Endothelial cell of umbilical vein (primary cell): ENCODE results near the gene RNLS. TPM values are rescaled to one million over a fixed set of nuclear protein-coding genes. Genes with fewer than 3 reads are reported as not detected.

Experiments used
- BruUV-seq: library from RNA; stranded (reverse); fragments of 400-500 nt; replicated peaks from 2 replicates; lab custom pipeline; 2021; lab: Mats Ljungman, UMichigan
- CTCF ChIA-PET: fragments of 300-600, 350-600 bp; sonication (Branson Sonifier 250); formaldehyde crosslinking; loops from one replicate; lab custom pipeline; 2021; ENCODE audit warnings: antibody characterized with exemption, inconsistent platforms; lab: Charles Lee
- POLR2A ChIA-PET: fragments of 300-600, 350-600 bp; sonication (Branson Sonifier 250); formaldehyde crosslinking; loops from one replicate; lab custom pipeline; 2021; ENCODE audit warnings: antibody characterized with exemption, inconsistent platforms; lab: Charles Lee
- DNase-seq: peaks from one replicate; pipeline ENCODE4 v3.0.0-alpha.2; 2011; ENCODE audit warnings: low read depth, low spot score
- FAIRE-seq: peaks from 2 replicates; lab custom pipeline; 2011; peaks lifted over from hg19 to GRCh38; lab: Jason Lieb, UNC
- H2AFZ ChIP-seq: 2 replicates; pipeline ENCODE4 v1.6.0; 2012; ENCODE audit warnings: low read depth, low read length, control low read depth, inconsistent platforms
- H3K27ac ChIP-seq: 2 replicates; pipeline ENCODE4 v1.5.1; 2011; ENCODE audit warnings: low read depth, mild to moderate bottlenecking, control low read depth, low read length, moderate library complexity; ENCODE audit not compliant: insufficient read depth
- H3K27me3 ChIP-seq, 2 experiments: 2 replicates each; pipeline versions ENCODE4 v1.6.0 to v1.6.1; 2011; ENCODE audit warnings: low read length in 2 of 2, mixed read lengths in 1 of 2; ENCODE audit not compliant: control insufficient read depth in 2 of 2, insufficient read depth in 2 of 2
- H3K36me3 ChIP-seq, 2 experiments: 2 replicates in 1 of 2; 3 replicates in 1 of 2; pipeline ENCODE4 v1.5.1; 2011; ENCODE audit warnings: low read length in 2 of 2, mild to moderate bottlenecking in 1 of 2, moderate library complexity in 1 of 2; ENCODE audit not compliant: control insufficient read depth in 2 of 2, insufficient read depth in 2 of 2; ENCODE audit errors: extremely low read depth in 1 of 2
- H3K4me1 ChIP-seq: 3 replicates; pipeline ENCODE4 v1.5.1; 2011; ENCODE audit warnings: mild to moderate bottlenecking, low read length; ENCODE audit not compliant: control insufficient read depth, insufficient read depth; ENCODE audit errors: extremely low read depth
- H3K4me2 ChIP-seq: 2 replicates; pipeline ENCODE4 v1.6.1; 2011; ENCODE audit warnings: low read length, control low read depth, mixed read lengths; ENCODE audit not compliant: insufficient read depth
- H3K4me3 ChIP-seq, 3 experiments: fragments of 200-600 bp in 1 of 3; sonication (generic), shearing (Covaris generic) in 1 of 3; replicated peaks in 1 of 3; 2 replicates each; pipeline ENCODE4 v1.5.1; 2011 to 2016; ENCODE audit warnings: control low read depth in 3 of 3, low read length in 3 of 3, mild to moderate bottlenecking in 2 of 3, inconsistent platforms in 1 of 3, low read depth in 1 of 3, moderate library complexity in 1 of 3; ENCODE audit not compliant: insufficient read depth in 1 of 3
- H3K79me2 ChIP-seq: 2 replicates; pipeline ENCODE4 v1.6.0; 2012; ENCODE audit warnings: low read length, inconsistent platforms; ENCODE audit not compliant: control insufficient read depth, insufficient read depth
- H3K9ac ChIP-seq: replicated peaks from 2 replicates; pipeline ENCODE3; 2011; ENCODE audit warnings: low read length, control low read depth; ENCODE audit not compliant: insufficient read depth; ENCODE audit errors: extremely low read depth
- H3K9me1 ChIP-seq: replicated peaks from 3 replicates; pipeline ENCODE4 v1.6.0; 2011; ENCODE audit warnings: mild to moderate bottlenecking, low read length; ENCODE audit not compliant: control insufficient read depth, insufficient read depth; ENCODE audit errors: extremely low read depth
- H3K9me3 ChIP-seq: replicated peaks from 2 replicates; pipeline ENCODE4 v1.5.1; 2012; ENCODE audit warnings: low read length, inconsistent platforms; ENCODE audit not compliant: control insufficient read depth, insufficient read depth
- H4K20me1 ChIP-seq: replicated peaks from 2 replicates; pipeline ENCODE3; 2011; ENCODE audit warnings: mild to moderate bottlenecking, low read length; ENCODE audit not compliant: control insufficient read depth, insufficient read depth; ENCODE audit errors: extremely low read depth
- CTCF ChIP-seq, 2 donors: IDR thresholded peaks; 1 replicate in 1 of 2; 2 replicates in 1 of 2; pipeline ENCODE4 v1.5.1; 2011; ENCODE audit warnings: low read length in 2 of 2, mild to moderate bottlenecking in 2 of 2, moderate library complexity in 2 of 2, control low read depth in 1 of 2, inconsistent platforms in 1 of 2, low read depth in 1 of 2; ENCODE audit not compliant: insufficient read depth in 1 of 2; ENCODE audit errors: extremely low read depth in 1 of 2
- EZH2 ChIP-seq: IDR thresholded peaks from 2 replicates; pipeline ENCODE4 v1.6.1; 2012; ENCODE audit warnings: borderline replicate concordance, low read depth, mild to moderate bottlenecking, moderate library complexity, low read length, inconsistent platforms; ENCODE audit not compliant: severe bottlenecking
- FOS ChIP-seq: IDR thresholded peaks from 2 replicates; pipeline ENCODE4 v1.6.1; 2011; ENCODE audit warnings: mild to moderate bottlenecking, low read length, moderate library complexity, borderline replicate concordance; ENCODE audit not compliant: insufficient read depth
- GATA2 ChIP-seq: IDR thresholded peaks from 2 replicates; pipeline ENCODE4 v1.7.0; 2011; ENCODE audit warnings: low read depth, mild to moderate bottlenecking, moderate library complexity, mixed read lengths, low read length; ENCODE audit not compliant: insufficient read length, insufficient read depth
- JUN ChIP-seq: IDR thresholded peaks from 2 replicates; pipeline ENCODE4 v1.6.1; 2011; ENCODE audit warnings: borderline replicate concordance, low read depth; ENCODE audit not compliant: insufficient read length, insufficient read depth
- MAX ChIP-seq: IDR thresholded peaks from 2 replicates; pipeline ENCODE4 v1.6.1; 2011; ENCODE audit not compliant: insufficient read depth, insufficient read length
- MYC ChIP-seq: IDR thresholded peaks from one replicate; pipeline ENCODE4 v1.6.1; 2011; ENCODE audit warnings: mild to moderate bottlenecking, low read depth, low read length
- POLR2A ChIP-seq: IDR thresholded peaks from 2 replicates; pipeline ENCODE4 v1.6.1; 2012; ENCODE audit warnings: low read depth, mild to moderate bottlenecking, control low read depth, low read length
- POLR2AphosphoS5 ChIP-seq: IDR thresholded peaks from 2 replicates; pipeline ENCODE4 v1.6.1; 2012; ENCODE audit warnings: low read depth, mild to moderate bottlenecking, control low read depth, low read length, moderate library complexity; ENCODE audit not compliant: insufficient read depth
- dilution Hi-C: fragments of 300-500 bp; cut with MboI; formaldehyde crosslinking; loops from one replicate; pipeline ENCODE4 v1.15.0; 2019; ENCODE audit warnings: low sequenced_read_pairs; ENCODE audit not compliant: extremely low pct_ligation_motif_present
- intact Hi-C: fragments of 100-400 bp; cut with micrococcal nuclease; formaldehyde crosslinking; loops from one replicate; pipeline ENCODE4 v1.10.0; 2022
- polyA plus RNA-seq, 4 experiments: library from polyadenylated mRNA; depleted of rRNA in 3 of 4; stranded (reverse) in 3 of 4; unstranded in 1 of 4; fragments of >200 nt; gene quantifications; 2 replicates each; pipeline versions ENCODE4 v1.2.1 to v1.2.3, GENCODE V29; 2011 to 2012; ENCODE audit warnings: missing spikeins in 1 of 4
- total RNA-seq: library from RNA; stranded (reverse); gene quantifications from 2 replicates; pipeline ENCODE4 v1.2.3, GENCODE V29; 2021

Gene RNLS
- total and polyA plus RNA-seq, 2 donors (not counting 3 experiments of a cell fraction or from before 2014, with no cell fraction given), result 2.5 to 4.6 TPM

GRCh38 chr10:88490231-88490980 lies 92.7 kb downstream of the RNLS start:
- Histone ChIP-seq H3K4me1 (no peaks in the 10 kb centered on the region), H3K9ac (no peak overlapping the region), H3K79me2 (no peaks in the 10 kb centered on the region), H3K27ac (no peak overlapping the region), H2AFZ (no peak overlapping the region), H4K20me1 (no peaks in the 10 kb centered on the region), H3K9me3 (no peaks in the 10 kb centered on the region), H3K4me2 (no peak overlapping the region), H3K9me1 (no peaks in the 10 kb centered on the region), H3K36me3 (no peaks in the 10 kb centered on the region), H3K4me3 (no peak overlapping the region), H3K27me3 (no peaks in the 10 kb centered on the region)
- TF ChIP-seq MYC, result no peak
- no peak for TF ChIP-seq MAX
- TF ChIP-seq CTCF (IDR thresholded peaks at IDR 0.05; ENCODE audit: extremely low read depth in 1 of 2, insufficient read depth in 1 of 2, low read depth in 1 of 2, low read length in 2 of 2), result no peak
- no peak for TF ChIP-seq POLR2A
- no peak for TF ChIP-seq GATA2
- no peak for TF ChIP-seq EZH2
- TF ChIP-seq FOS, result no peak
- no peak for TF ChIP-seq POLR2AphosphoS5
- TF ChIP-seq JUN, result no peak
- ChIA-PET POLR2A (no interaction called here), CTCF (interaction anchor here (0.7 to 2.1 kb wide), 5 partner anchors 9 to 32 kb away, joined by 3 to 8 read pairs (median 4); no protein-coding TSS in a partner anchor)
- intact Hi-C loops (no loop called here), dilution Hi-C loops (no loop called here)
- DNase-seq (no peak), FAIRE-seq (no peak)
- BruUV-seq, result no TSS peak
